Psoas muscle (tissue), 8 donors: ENCODE data around the gene ATG2B. TPM values are rescaled to one million over a fixed set of nuclear protein-coding genes. Genes with fewer than 3 reads are reported as not detected.

ENCODE experiments used
- ATAC-seq, 4 donors: fragments of 200-7000 bp; cut with Tn5 transposase; one replicate each; pipeline ENCODE4 v1.9.1; 2020; ENCODE audit warnings: moderate library complexity in 3 of 4, mild to moderate bottlenecking in 2 of 4
- DNase-seq, 2 donors: peaks; one replicate each; pipeline ENCODE4 v3.0.0-alpha.2; 2020
- H3K27ac ChIP-seq: fragments of 200-600 bp; one replicate; pipeline ENCODE4 v1.8.0; 2022
- H3K27me3 ChIP-seq, 3 donors: fragments of 200-600 bp in 1 of 3; one replicate each; pipeline versions ENCODE4 v1.6.1 to v1.8.0; 2013 to 2022; ENCODE audit warnings: low read length in 2 of 3, mild to moderate bottlenecking in 2 of 3, moderate library complexity in 1 of 3; ENCODE audit not compliant: insufficient read depth in 3 of 3
- H3K36me3 ChIP-seq, 2 donors: fragments of 200-600 bp in 1 of 2; one replicate each; pipeline versions ENCODE4 v1.6.1 to v1.8.0; 2013 to 2022; ENCODE audit warnings: low read depth in 1 of 2, mild to moderate bottlenecking in 1 of 2, moderate library complexity in 1 of 2; ENCODE audit not compliant: insufficient read depth in 1 of 2
- H3K4me1 ChIP-seq: fragments of 200-600 bp; one replicate; pipeline ENCODE4 v1.8.0; 2022
- H3K4me3 ChIP-seq: fragments of 200-600 bp; one replicate; pipeline ENCODE4 v1.8.0; 2022; ENCODE audit warnings: mild to moderate bottlenecking
- H3K9me3 ChIP-seq: fragments of 200-600 bp; one replicate; pipeline ENCODE4 v1.8.0; 2022
- CTCF ChIP-seq: fragments of 200-600 bp; IDR thresholded peaks from one replicate; pipeline ENCODE4 v1.8.0; 2022; ENCODE audit warnings: antibody characterized with exemption
- WGBS, 3 donors: extraction: QIAGEN DNeasy Blood & Tissue Kit; methylation state at CpG; one replicate each; pipeline versions ENCODE4 v1.1.6 to v1.1.7; 2013; 5-methylcytosine and 5-hydroxymethylcytosine counted together
- intact Hi-C, 2 donors: fragments of 100-400 bp; cut with DNase I; formaldehyde crosslinking; loops; one replicate each; pipeline versions ENCODE4 v1.11.0 to v1.14.2; 2022
- polyA plus RNA-seq, 3 donors: library from polyadenylated mRNA; stranded (reverse); fragments of 200-250 nt; gene quantifications; one replicate each; pipeline ENCODE4 v1.2.3, GENCODE V29; 2013
- total RNA-seq, 4 donors: library from RNA; stranded (reverse); fragmentation: NEBNext Ultra II Directional in 2 of 4; extraction: Animal tissue kit (Norgen Biotek cat#: 25700) in 2 of 4; gene quantifications; one replicate each; pipeline versions ENCODE4 v1.2.1 to v1.2.4, GENCODE V29; 2021 to 2023
- donor health status: healthy with polysubstance abuse.
- donor health status: DM: no; HTN: no; CAD: no; lungs with moderate emphysema.
- donor health status: Bipolar disorder and iron deficiency.
- donor health status: healthy.
- donor health status: DM: yes; HTN: yes; CAD: no.
- donor health status: DM: no; HTN: no; CAD: no.
- donor health status: DM: no; HTN: no; CAD: no.
- donor health status: DM: yes; HTN: yes; CAD: no.

The ATG2B gene
- total and polyA plus RNA-seq, 7 donors: 2.7 to 21.5 (median 12.6) TPM

DNA sequence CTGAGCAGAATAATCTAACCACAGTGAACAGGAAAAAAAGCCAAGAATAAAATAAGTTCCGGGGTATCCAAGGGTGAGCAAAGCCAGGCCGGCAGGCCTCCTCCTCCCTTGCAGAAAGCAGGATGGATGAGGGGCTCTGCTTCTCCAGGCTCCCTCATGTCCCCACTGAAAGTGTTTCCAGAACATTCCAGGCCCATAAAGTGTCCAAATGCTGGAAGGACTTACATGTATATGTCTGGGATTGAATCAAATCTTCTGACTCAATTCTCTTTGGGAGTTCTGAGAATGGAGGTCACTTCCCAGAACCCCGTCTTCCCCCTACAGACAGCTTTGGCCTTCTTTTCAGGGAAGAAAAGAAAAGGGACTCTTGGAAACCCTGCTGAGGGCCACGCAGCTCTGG, 132.1 kb downstream of the ATG2B start:
- Histone ChIP-seq H3K27me3 (peaks cover 0 to 8% (median 7%) of the 10 kb centered on the region in 3 donors), H3K36me3 (no peaks in the 10 kb centered on the region), H3K4me1 (no peaks in the 10 kb centered on the region), H3K9me3 (no peaks in the 10 kb centered on the region), H3K27ac (no peak overlapping the region), H3K4me3 (no peak overlapping the region)
- TF ChIP-seq CTCF: no peak
- ATAC-seq (no peak), DNase-seq (no peak)
- intact Hi-C loops: no loop called here
- WGBS, 3 donors: 72 to 82% (median 74%) methylated on average over 4 of the region's 4 CpGs

DNA sequence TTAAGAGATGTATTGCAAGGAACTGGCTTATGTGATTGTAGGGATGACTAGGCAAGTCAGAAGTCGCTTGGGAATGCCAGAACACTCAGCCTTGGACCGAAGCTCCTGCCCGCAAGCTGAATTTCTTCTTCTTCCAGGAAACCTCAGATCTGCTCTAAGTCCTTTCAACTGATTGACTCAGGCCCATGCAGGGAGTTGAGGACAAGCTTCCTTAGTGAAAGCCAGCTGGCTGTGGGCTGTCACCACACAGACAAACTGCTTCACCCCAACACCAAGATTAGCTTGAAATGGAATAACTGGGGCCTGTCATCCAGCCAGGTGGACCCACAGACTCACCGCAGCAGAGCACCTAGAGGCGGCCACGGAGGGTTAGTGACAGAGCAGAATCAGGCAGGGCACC, 133.8 kb downstream of the ATG2B start:
- Histone ChIP-seq H3K4me1 (no peaks in the 10 kb centered on the region), H3K27ac (no peak overlapping the region), H3K4me3 (no peak overlapping the region), H3K27me3 (peaks cover 0 to 6% (median 0%) of the 10 kb centered on the region in 3 donors), H3K9me3 (no peaks in the 10 kb centered on the region), H3K36me3 (no peaks in the 10 kb centered on the region)
- intact Hi-C loops: no loop called here
- TF ChIP-seq CTCF: no peak
- WGBS, 3 donors: 90 to 93% (median 93%) methylated on average over 6 of the region's 6 CpGs
- DNase-seq (no peak), ATAC-seq (no peak)

Other genes with a start within 250 kb of the ATG2B start
- under 1 TPM; 0.11 to 0.56 (median 0.39) TPM for gene BDKRB2, start 158.5 kb downstream of the ATG2B start, total RNA-seq
- under 1 TPM; 0.21 to 0.49 (median 0.35) TPM for gene BDKRB2, start 158.5 kb downstream of the ATG2B start, polyA plus RNA-seq
- gene BDKRB1, start 107.1 kb downstream of the ATG2B start, total RNA-seq: under 1 TPM in 1 of 4 donors, not detected in 3; 0.75 TPM
- gene BDKRB1, start 107.1 kb downstream of the ATG2B start, polyA plus RNA-seq: under 1 TPM in 2 of 3 donors, not detected in 1; 0.06 to 0.13 TPM
- 1 to 10 TPM; 5.7 to 7.2 (median 6.6) TPM for gene GSKIP, start 185 bp upstream of the ATG2B start, total RNA-seq
- gene GSKIP, start 185 bp upstream of the ATG2B start, polyA plus RNA-seq: 10 to 100 TPM in 2 of 3 donors, 1 to 10 TPM in 1; 7.8 to 19.7 (median 17.8) TPM
- gene AK7, start 28.8 kb upstream of the ATG2B start, total RNA-seq: under 1 TPM in 2 of 4 donors, not detected in 2; 0.25 to 0.46 TPM
- gene AK7, start 28.8 kb upstream of the ATG2B start, polyA plus RNA-seq: 1 to 10 TPM in 1 of 3 donors, under 1 TPM in 2; 0.08 to 1.2 (median 0.25) TPM
- 100 to 1,000 TPM in 1 of 4 donors, 10 to 100 TPM in 3; 88.8 to 103 (median 93.8) TPM for gene PAPOLA, start 139.0 kb upstream of the ATG2B start, total RNA-seq
- gene PAPOLA, start 139.0 kb upstream of the ATG2B start, polyA plus RNA-seq: 100 to 1,000 TPM in 1 of 3 donors, 10 to 100 TPM in 2; 55.5 to 141 (median 88.2) TPM